WTC11 (cell line): ENCODE measurements around the gene POLR2C.

Source experiments
- AFF4 ChIP-seq: sonication (generic); formaldehyde crosslinking; IDR thresholded peaks from 2 replicates; pipeline ENCODE4 v1.8.1; 2023; ENCODE audit warnings: mild to moderate bottlenecking, missing genetic modification reagents, borderline replicate concordance
- CTCF ChIP-seq: fragments of 200-600 bp; IDR thresholded peaks from 2 replicates; pipeline ENCODE4 v1.8.0; 2022; ENCODE audit warnings: antibody characterized with exemption
- E2F4 ChIP-seq: sonication (generic); formaldehyde crosslinking; IDR thresholded peaks from 2 replicates; pipeline ENCODE4 v1.8.1; 2022; ENCODE audit warnings: low read depth, mild to moderate bottlenecking, moderate library complexity, missing genetic modification reagents, borderline replicate concordance
- FOXJ3 ChIP-seq: sonication (generic); formaldehyde crosslinking; IDR thresholded peaks from 2 replicates; pipeline ENCODE4 v1.9.0; 2021; ENCODE audit warnings: missing genetic modification reagents, mild to moderate bottlenecking, borderline replicate concordance
- FOXP1 ChIP-seq: sonication (generic); formaldehyde crosslinking; IDR thresholded peaks from 2 replicates; pipeline ENCODE4 v1.8.0; 2022; ENCODE audit warnings: missing genetic modification reagents, mild to moderate bottlenecking, moderate library complexity, borderline replicate concordance
- GTF2I ChIP-seq: fragments of 250-450 bp; sonication (Bioruptor Pico); conservative IDR thresholded peaks from 2 replicates; pipeline ENCODE4 v1.4.0; 2021; ENCODE audit warnings: mild to moderate bottlenecking
- HMGXB4 ChIP-seq: sonication (generic); formaldehyde crosslinking; IDR thresholded peaks from 2 replicates; pipeline ENCODE4 v1.8.1; 2023; ENCODE audit warnings: mild to moderate bottlenecking, moderate library complexity, missing genetic modification reagents
- KAT7 ChIP-seq: sonication (generic); formaldehyde crosslinking; IDR thresholded peaks from 2 replicates; pipeline ENCODE4 v1.8.1; 2023; ENCODE audit warnings: missing genetic modification reagents, mild to moderate bottlenecking, borderline replicate concordance
- NR3C1 ChIP-seq: sonication (generic); formaldehyde crosslinking; conservative IDR thresholded peaks from 2 replicates; pipeline ENCODE4 v1.8.1; 2023; ENCODE audit warnings: low read depth, mild to moderate bottlenecking, missing genetic modification reagents
- TEAD1 ChIP-seq: sonication (generic); formaldehyde crosslinking; IDR thresholded peaks from 2 replicates; pipeline ENCODE4 v1.8.0; 2022; ENCODE audit warnings: mild to moderate bottlenecking, missing genetic modification reagents
- ZBTB21 ChIP-seq: sonication (generic); formaldehyde crosslinking; IDR thresholded peaks from 2 replicates; pipeline ENCODE4 v1.8.1; 2023; ENCODE audit warnings: mild to moderate bottlenecking, missing genetic modification reagents, borderline replicate concordance
- ZNF263 ChIP-seq: sonication (generic); formaldehyde crosslinking; IDR thresholded peaks from 2 replicates; pipeline ENCODE4 v1.8.1; 2022; ENCODE audit warnings: low read depth, mild to moderate bottlenecking, moderate library complexity, missing genetic modification reagents
- TF ChIP-seq, protein P1 (sequence below): sonication (generic); formaldehyde crosslinking; conservative IDR thresholded peaks from 2 replicates; pipeline ENCODE4 v1.8.1; 2022; ENCODE audit warnings: mild to moderate bottlenecking, missing genetic modification reagents

DNA sequence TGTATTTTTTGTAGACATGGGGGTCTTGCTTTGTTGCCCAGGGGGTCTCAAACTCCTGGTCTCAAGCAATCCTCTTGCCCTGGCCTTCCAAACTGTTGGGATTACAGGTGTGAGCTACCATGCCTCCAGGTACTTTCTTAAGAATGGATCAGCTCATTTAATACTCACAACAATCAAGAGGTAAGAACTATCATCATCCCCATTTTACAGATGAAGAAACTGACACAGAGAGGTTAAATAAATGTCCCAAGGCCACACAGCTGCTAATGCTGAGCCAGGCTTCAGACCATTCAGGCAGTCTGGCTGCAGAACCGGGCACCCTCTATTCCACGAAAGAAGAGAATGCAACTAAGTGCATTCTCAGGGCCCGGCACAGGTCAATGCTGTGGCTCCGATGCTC is 51.9 kb downstream of the POLR2C start:
- no peak for TF ChIP-seq CTCF
- no peak for TF ChIP-seq FOXJ3 (CRISPR knock-in tag)
- TF ChIP-seq FOXP1 (CRISPR knock-in tag): no peak
- no peak for TF ChIP-seq ZBTB21
- TF ChIP-seq E2F4 (CRISPR knock-in tag): no peak
- TF ChIP-seq KAT7 (CRISPR knock-in tag): no peak
- no peak for TF ChIP-seq ZNF263
- no peak for TF ChIP-seq NR3C1
- TF ChIP-seq AFF4: no peak
- TF ChIP-seq, protein P1, sequence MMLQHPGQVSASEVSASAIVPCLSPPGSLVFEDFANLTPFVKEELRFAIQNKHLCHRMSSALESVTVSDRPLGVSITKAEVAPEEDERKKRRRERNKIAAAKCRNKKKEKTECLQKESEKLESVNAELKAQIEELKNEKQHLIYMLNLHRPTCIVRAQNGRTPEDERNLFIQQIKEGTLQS (CRISPR knock-in tag): no peak
- no peak for TF ChIP-seq TEAD1 (CRISPR knock-in tag)
- no peak for TF ChIP-seq HMGXB4 (CRISPR knock-in tag)
- TF ChIP-seq GTF2I: no peak
